ENCODE measurements around the gene ART5. TPM values are rescaled to one million over a fixed set of nuclear protein-coding genes. Genes with fewer than 3 reads are reported as not detected.

The ART5 gene
- total RNA-seq, 1 experiment from 2014 or later: 1.1 TPM

GRCh38 chr11:3622521-3622920, 19.3 kb downstream of the ART5 start:
- intact Hi-C loops (cut with micrococcal nuclease; ENCODE audit: unreplicated experiment): no loop called here
- Mint-ChIP-seq H3K9me3 (ENCODE audit: unreplicated experiment) (no peaks in the 10 kb centered on the region), H3K4me3 (ENCODE audit: unreplicated experiment) (no peak overlapping the region), H3K36me3 (ENCODE audit: insufficient read depth, unreplicated experiment) (no peaks in the 10 kb centered on the region), H3K4me1 (ENCODE audit: low read depth, unreplicated experiment) (peaks cover 6% of the 10 kb centered on the region), H3K27ac (ENCODE audit: unreplicated experiment) (no peak overlapping the region), H3K27me3 (ENCODE audit: insufficient read depth, unreplicated experiment) (no peaks in the 10 kb centered on the region)
- TF ChIP-seq CTCF (IDR thresholded peaks at IDR 0.05; ENCODE audit: insufficient read depth in 1 of 2, low read depth in 1 of 2, low read length in 1 of 2, severe bottlenecking in 1 of 2, unreplicated experiment in 1 of 2): no peak
- no peaks in the 10 kb centered on the region for H3K27me3 ChIP-seq (replicated peaks; ENCODE audit: control insufficient read depth, insufficient read depth, low read length)
- no peaks in the 10 kb centered on the region for H3K36me3 ChIP-seq (ENCODE audit: control insufficient read depth, insufficient read depth, low read length)
- no peak overlapping the region for H3K4me3 ChIP-seq (ENCODE audit: low read depth, low read length)
- BruUV-seq (replicated peaks): no TSS peak
- POLR2A ChIA-PET: no interaction called here
- no peak for DNase-seq
- H3K4me1 ChIP-seq: peaks cover 12% of the 10 kb centered on the region
- H3K9me3 ChIP-seq: no peaks in the 10 kb centered on the region
- CTCF ChIA-PET: no interaction called here

GRCh38 chr11:3617990-3618389, 23.8 kb downstream of the ART5 start:
- Mint-ChIP-seq H3K27me3 (ENCODE audit: insufficient read depth, unreplicated experiment) (no peaks in the 10 kb centered on the region), H3K36me3 (ENCODE audit: insufficient read depth, unreplicated experiment) (no peaks in the 10 kb centered on the region), H3K4me1 (ENCODE audit: low read depth, unreplicated experiment) (peaks cover 8% of the 10 kb centered on the region), H3K4me3 (ENCODE audit: unreplicated experiment) (no peak overlapping the region), H3K9me3 (ENCODE audit: unreplicated experiment) (no peaks in the 10 kb centered on the region), H3K27ac (ENCODE audit: unreplicated experiment) (no peak overlapping the region)
- no peaks in the 10 kb centered on the region for H3K27me3 ChIP-seq (replicated peaks; ENCODE audit: control insufficient read depth, insufficient read depth, low read length)
- BruUV-seq (replicated peaks): no TSS peak
- TF ChIP-seq CTCF (IDR thresholded peaks at IDR 0.05; ENCODE audit: insufficient read depth in 1 of 2, low read depth in 1 of 2, low read length in 1 of 2, severe bottlenecking in 1 of 2, unreplicated experiment in 1 of 2): no peak
- H3K36me3 ChIP-seq (ENCODE audit: control insufficient read depth, insufficient read depth, low read length): no peaks in the 10 kb centered on the region
- ChIA-PET CTCF (no interaction called here), POLR2A (no interaction called here)
- H3K4me3 ChIP-seq (ENCODE audit: low read depth, low read length): no peak overlapping the region
- peaks cover 8% of the 10 kb centered on the region for H3K4me1 ChIP-seq
- peak; percentile 50 to 65 for DNase-seq
- H3K9me3 ChIP-seq: no peaks in the 10 kb centered on the region
- intact Hi-C loops (cut with micrococcal nuclease; ENCODE audit: unreplicated experiment): no loop called here

- peaks cover 8% of the 10 kb centered on the region for H3K4me1 ChIP-seq
- intact Hi-C loops (cut with micrococcal nuclease; ENCODE audit: unreplicated experiment): no loop called here
- H3K27me3 ChIP-seq (replicated peaks; ENCODE audit: control insufficient read depth, insufficient read depth, low read length): no peaks in the 10 kb centered on the region
- Mint-ChIP-seq H3K27ac (ENCODE audit: unreplicated experiment) (no peak overlapping the region), H3K27me3 (ENCODE audit: insufficient read depth, unreplicated experiment) (no peaks in the 10 kb centered on the region), H3K4me1 (ENCODE audit: low read depth, unreplicated experiment) (peaks cover 8% of the 10 kb centered on the region), H3K9me3 (ENCODE audit: unreplicated experiment) (no peaks in the 10 kb centered on the region), H3K36me3 (ENCODE audit: insufficient read depth, unreplicated experiment) (no peaks in the 10 kb centered on the region), H3K4me3 (ENCODE audit: unreplicated experiment) (no peak overlapping the region)
- ChIA-PET POLR2A (no interaction called here), CTCF (no interaction called here)
- no TSS peak for BruUV-seq (replicated peaks)
- no peak for DNase-seq
- H3K9me3 ChIP-seq: 0 out of 2 replicates have a peak, but pooled peaks cover 5% of the 10 kb centered on the region
- H3K4me3 ChIP-seq (ENCODE audit: low read depth, low read length): no peak overlapping the region
- TF ChIP-seq CTCF (IDR thresholded peaks at IDR 0.05; ENCODE audit: insufficient read depth in 1 of 2, low read depth in 1 of 2, low read length in 1 of 2, severe bottlenecking in 1 of 2, unreplicated experiment in 1 of 2): no peak
- H3K36me3 ChIP-seq (ENCODE audit: control insufficient read depth, insufficient read depth, low read length): no peaks in the 10 kb centered on the region
Measured at GRCh38 chr11:3616721-3617460, 24.9 kb downstream of the ART5 start.
